IPS-18c (cell line): ENCODE measurements around the gene SUPT4H1.

ENCODE experiments used
- H3K4me3 ChIP-seq: 2 replicates; pipeline ENCODE4 v1.7.0; 2013; ENCODE audit warnings: low read depth, mild to moderate bottlenecking, low read length, moderate library complexity; ENCODE audit not compliant: insufficient read depth
- H3K9me3 ChIP-seq: one replicate; pipeline ENCODE4 v1.6.1; 2013; ENCODE audit warnings: mild to moderate bottlenecking, low read length, moderate library complexity; ENCODE audit not compliant: control insufficient read depth, insufficient read depth

The SUPT4H1 gene

GRCh38 chr17:58369214-58370031, 17.4 kb upstream of the SUPT4H1 start:
- Histone ChIP-seq H3K4me3 (no peak overlapping the region), H3K9me3 (no peaks in the 10 kb centered on the region)

- Histone ChIP-seq H3K9me3 (no peaks in the 10 kb centered on the region), H3K4me3 (no peak overlapping the region)
Observed at GRCh38 chr17:58368860-58369213, 16.8 kb upstream of the SUPT4H1 start.

GRCh38 chr17:58367461-58367860, 15.5 kb upstream of the SUPT4H1 start:
- Histone ChIP-seq H3K4me3 (no peak overlapping the region), H3K9me3 (no peaks in the 10 kb centered on the region)

- Histone ChIP-seq H3K4me3 (no peak overlapping the region), H3K9me3 (no peaks in the 10 kb centered on the region)
Observed at GRCh38 chr17:58365980-58366595, 14.1 kb upstream of the SUPT4H1 start.

GRCh38 chr17:58365185-58365979, 13.4 kb upstream of the SUPT4H1 start:
- Histone ChIP-seq H3K9me3 (no peaks in the 10 kb centered on the region), H3K4me3 (no peak overlapping the region)

GRCh38 chr17:58364270-58364942, 12.4 kb upstream of the SUPT4H1 start:
- H3K4me3 ChIP-seq = no peak overlapping the region
- H3K9me3 ChIP-seq = no peaks in the 10 kb centered on the region

GRCh38 chr17:58363457-58364185, 11.6 kb upstream of the SUPT4H1 start:
- H3K9me3 ChIP-seq = no peaks in the 10 kb centered on the region
- no peak overlapping the region for H3K4me3 ChIP-seq

GRCh38 chr17:58362368-58363014, 10.5 kb upstream of the SUPT4H1 start:
- H3K9me3 ChIP-seq = no peaks in the 10 kb centered on the region
- no peak overlapping the region; the same call in 1 of the 2 replicates for H3K4me3 ChIP-seq

- Histone ChIP-seq H3K4me3 (no peak overlapping the region), H3K9me3 (no peaks in the 10 kb centered on the region)
Observed at GRCh38 chr17:58360296-58361063, 8.5 kb upstream of the SUPT4H1 start.

GRCh38 chr17:58358408-58359172, 6.6 kb upstream of the SUPT4H1 start:
- Histone ChIP-seq H3K4me3 (no peak overlapping the region), H3K9me3 (no peaks in the 10 kb centered on the region)

GRCh38 chr17:58357312-58358297, 5.6 kb upstream of the SUPT4H1 start:
- no peak overlapping the region for H3K4me3 ChIP-seq
- H3K9me3 ChIP-seq = no peaks in the 10 kb centered on the region

GRCh38 chr17:58356231-58356630, 4.2 kb upstream of the SUPT4H1 start:
- Histone ChIP-seq H3K9me3 (no peaks in the 10 kb centered on the region), H3K4me3 (no peak overlapping the region)

- Histone ChIP-seq H3K9me3 (no peaks in the 10 kb centered on the region), H3K4me3 (no peak overlapping the region)
Observed at GRCh38 chr17:58354541-58355216, 2.7 kb upstream of the SUPT4H1 start.

- H3K9me3 ChIP-seq = no peaks in the 10 kb centered on the region
- no peak overlapping the region for H3K4me3 ChIP-seq
Observed at GRCh38 chr17:58353389-58353825, 1.4 kb upstream of the SUPT4H1 start.
